ENCODE results near the gene SCART1.
"Not testable (repeated sequence)": the region's sequence is repeated elsewhere in the genome, so short reads cannot be mapped to it uniquely, and the experiment has no call there.

Gene SCART1

DNA sequence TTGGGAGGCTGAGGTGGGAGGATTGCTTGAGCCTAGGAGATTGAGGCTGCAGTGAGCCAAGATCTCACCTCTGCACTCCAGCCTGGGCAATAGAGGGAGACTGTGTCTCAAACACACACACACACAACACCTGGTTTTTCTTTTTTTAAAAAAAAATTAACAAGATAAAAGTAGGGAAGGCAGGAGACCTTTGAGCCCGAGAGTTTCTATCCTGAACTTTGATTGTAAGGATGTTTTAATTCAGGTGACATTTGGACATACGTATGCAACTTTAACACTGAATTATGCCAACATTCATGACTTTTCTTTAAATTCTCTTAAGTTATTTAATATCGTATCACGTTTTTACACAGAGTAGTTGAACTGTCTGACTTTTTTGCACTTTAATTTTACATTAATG is 61.7 kb downstream of the SCART1 start:
- no peak for DNase-seq (ENCODE audit: low read depth)
- TF ChIP-seq, protein P1, sequence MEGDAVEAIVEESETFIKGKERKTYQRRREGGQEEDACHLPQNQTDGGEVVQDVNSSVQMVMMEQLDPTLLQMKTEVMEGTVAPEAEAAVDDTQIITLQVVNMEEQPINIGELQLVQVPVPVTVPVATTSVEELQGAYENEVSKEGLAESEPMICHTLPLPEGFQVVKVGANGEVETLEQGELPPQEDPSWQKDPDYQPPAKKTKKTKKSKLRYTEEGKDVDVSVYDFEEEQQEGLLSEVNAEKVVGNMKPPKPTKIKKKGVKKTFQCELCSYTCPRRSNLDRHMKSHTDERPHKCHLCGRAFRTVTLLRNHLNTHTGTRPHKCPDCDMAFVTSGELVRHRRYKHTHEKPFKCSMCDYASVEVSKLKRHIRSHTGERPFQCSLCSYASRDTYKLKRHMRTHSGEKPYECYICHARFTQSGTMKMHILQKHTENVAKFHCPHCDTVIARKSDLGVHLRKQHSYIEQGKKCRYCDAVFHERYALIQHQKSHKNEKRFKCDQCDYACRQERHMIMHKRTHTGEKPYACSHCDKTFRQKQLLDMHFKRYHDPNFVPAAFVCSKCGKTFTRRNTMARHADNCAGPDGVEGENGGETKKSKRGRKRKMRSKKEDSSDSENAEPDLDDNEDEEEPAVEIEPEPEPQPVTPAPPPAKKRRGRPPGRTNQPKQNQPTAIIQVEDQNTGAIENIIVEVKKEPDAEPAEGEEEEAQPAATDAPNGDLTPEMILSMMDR (conservative IDR thresholded peaks at IDR 0.05; ENCODE audit: control insufficient read depth, insufficient read depth, low read depth, low read length), result no peak
- H3K4me3 ChIP-seq (ENCODE audit: control insufficient read depth, low read depth, low read length), result no peak overlapping the region

DNA sequence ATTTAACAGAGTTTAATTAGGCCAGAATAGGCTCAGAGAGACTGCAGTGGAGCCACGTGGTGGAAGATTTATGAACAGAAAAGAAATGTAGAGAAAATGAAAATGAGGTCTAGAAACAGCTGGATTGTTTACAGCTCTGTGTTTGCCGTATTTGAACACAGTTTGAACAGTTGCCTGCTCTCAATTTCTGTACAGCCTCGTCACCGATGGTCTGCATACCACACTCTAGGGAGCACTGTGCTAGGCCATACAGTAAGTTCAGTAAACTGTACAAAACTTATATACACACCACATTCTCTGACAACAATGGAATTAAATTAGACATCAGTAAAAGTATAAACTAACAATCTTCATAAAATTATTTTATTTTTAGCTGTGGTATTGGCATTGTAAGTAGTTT is 62.3 kb downstream of the SCART1 start:
- TF ChIP-seq, protein P1 (conservative IDR thresholded peaks at IDR 0.05; ENCODE audit: control insufficient read depth, insufficient read depth, low read depth, low read length), result no peak
- DNase-seq (ENCODE audit: low read depth), result no peak
- no peak overlapping the region for H3K4me3 ChIP-seq (ENCODE audit: control insufficient read depth, low read depth, low read length)

DNA sequence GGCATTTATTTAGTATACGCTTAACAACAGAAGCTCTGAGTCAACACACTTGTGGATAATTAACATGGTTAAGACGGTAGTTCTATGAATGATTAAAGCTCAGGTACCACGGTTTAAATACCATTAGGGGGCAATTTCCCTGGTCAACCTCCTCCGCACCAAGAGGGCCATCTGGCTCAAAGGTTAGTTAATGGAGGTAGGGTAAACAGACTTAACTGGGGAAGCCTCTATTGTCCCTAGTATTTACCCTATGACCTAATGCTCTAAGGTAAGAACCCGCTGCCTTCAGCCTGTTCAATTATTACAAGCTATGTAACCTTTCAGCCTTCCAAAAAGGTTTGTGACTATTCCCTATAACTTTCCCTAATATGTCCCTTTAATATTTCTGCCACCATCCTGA is 64.8 kb downstream of the SCART1 start:
- not testable (repeated sequence) for H3K4me3 ChIP-seq (ENCODE audit: control insufficient read depth, low read depth, low read length)

More for the DNA sequence above, 64.8 kb downstream of the SCART1 start:
- not testable (repeated sequence) for DNase-seq (ENCODE audit: low read depth)

All from fibroblast of mammary gland (primary cell).